ENCODE measurements around the gene DNAJC15. TPM values are rescaled to one million over a fixed set of nuclear protein-coding genes. Genes with fewer than 3 reads are reported as not detected.

Gene DNAJC15
- total RNA-seq, 4 donors from 2014 or later, result 10.5 to 18.3 (median 11.4) TPM

GRCh38 chr13:43009506-43009905, 13.9 kb upstream of the DNAJC15 start:
- no peak for DNase-seq
- H3K4me1 ChIP-seq, result no peaks in the 10 kb centered on the region
- no peak for TF ChIP-seq EP300 (IDR thresholded peaks at IDR 0.05; ENCODE audit: low read depth)
- no peak overlapping the region for H3K4me3 ChIP-seq
- H3K36me3 ChIP-seq, result no peaks in the 10 kb centered on the region
- no peaks in the 10 kb centered on the region for H3K9me3 ChIP-seq
- no peak overlapping the region for H3K27ac ChIP-seq
- in situ Hi-C loops (cut with MboI; ENCODE audit: low pct_ligation_motif_present in 1 of 4, low pct_unique_long_range_greater_than_20kb in 1 of 4, low sequenced_read_pairs in 3 of 4), result no loop called here
- intact Hi-C loops (cut with DNase I; ENCODE audit: low total_unique reads), result no loop called here
- WGBS, 2 donors (ENCODE audit: low coverage in 1 of 2), result 78 to 90% methylated on average over 1 of the region's 1 CpG
- H3K27me3 ChIP-seq, result no peaks in the 10 kb centered on the region

- H3K27ac ChIP-seq, result no peak overlapping the region
- H3K4me3 ChIP-seq, result no peak overlapping the region
- in situ Hi-C loops (cut with MboI; ENCODE audit: low pct_ligation_motif_present in 1 of 4, low pct_unique_long_range_greater_than_20kb in 1 of 4, low sequenced_read_pairs in 3 of 4), result no loop called here
- H3K36me3 ChIP-seq, result no peaks in the 10 kb centered on the region
- H3K27me3 ChIP-seq, result no peaks in the 10 kb centered on the region
- no peak for DNase-seq
- H3K4me1 ChIP-seq, result no peaks in the 10 kb centered on the region
- TF ChIP-seq POLR2AphosphoS5 (IDR thresholded peaks at IDR 0.05), result no peak
- no peak for TF ChIP-seq CTCF (IDR thresholded peaks at IDR 0.05)
- no peak for TF ChIP-seq POLR2A (IDR thresholded peaks at IDR 0.05)
- no peaks in the 10 kb centered on the region for H3K9me3 ChIP-seq
- intact Hi-C loops (cut with DNase I; ENCODE audit: low total_unique reads), result no loop called here
- 77 to 78% methylated on average over 3 of the region's 3 CpGs for WGBS, 2 donors (ENCODE audit: low coverage in 1 of 2)
Measured at GRCh38 chr13:43014162-43014561, 9.2 kb upstream of the DNAJC15 start.

GRCh38 chr13:43016226-43016625, 7.2 kb upstream of the DNAJC15 start:
- no peaks in the 10 kb centered on the region for H3K9me3 ChIP-seq
- H3K4me3 ChIP-seq, result no peak overlapping the region
- intact Hi-C loops (cut with DNase I; ENCODE audit: low total_unique reads), result no loop called here
- DNase-seq, result no peak
- H3K4me1 ChIP-seq, result no peaks in the 10 kb centered on the region
- WGBS, 2 donors (ENCODE audit: low coverage in 1 of 2), result 67 to 75% methylated on average over 1 to 5 of the region's 5 CpGs
- TF ChIP-seq CTCF (IDR thresholded peaks at IDR 0.05) (no peak), POLR2A (IDR thresholded peaks at IDR 0.05) (no peak), POLR2AphosphoS5 (IDR thresholded peaks at IDR 0.05) (no peak), EP300 (IDR thresholded peaks at IDR 0.05; ENCODE audit: low read depth) (no peak)
- no peaks in the 10 kb centered on the region for H3K27me3 ChIP-seq
- in situ Hi-C loops (cut with MboI; ENCODE audit: low pct_ligation_motif_present in 1 of 4, low pct_unique_long_range_greater_than_20kb in 1 of 4, low sequenced_read_pairs in 3 of 4), result no loop called here
- H3K27ac ChIP-seq, result no peak overlapping the region
- no peaks in the 10 kb centered on the region for H3K36me3 ChIP-seq

- peaks cover 0 to 18% (median 6%) of the 10 kb centered on the region in 4 donors for H3K4me1 ChIP-seq
- 77% methylated on average over 2 of the region's 2 CpGs; no CpG with 5 or more reads in 1 of the 2 donors for WGBS, 2 donors (ENCODE audit: low coverage in 1 of 2)
- DNase-seq, result no peak
- in situ Hi-C loops (cut with MboI; ENCODE audit: low pct_ligation_motif_present in 1 of 4, low pct_unique_long_range_greater_than_20kb in 1 of 4, low sequenced_read_pairs in 3 of 4) (no loop called here), intact Hi-C loops (cut with DNase I; ENCODE audit: low total_unique reads) (no loop called here)
- no peaks in the 10 kb centered on the region for H3K9me3 ChIP-seq
- no peaks in the 10 kb centered on the region for H3K27me3 ChIP-seq
- H3K4me3 ChIP-seq, result no peak overlapping the region
- TF ChIP-seq POLR2AphosphoS5 (IDR thresholded peaks at IDR 0.05) (no peak), CTCF (IDR thresholded peaks at IDR 0.05) (no peak), POLR2A (IDR thresholded peaks at IDR 0.05) (no peak), EP300 (IDR thresholded peaks at IDR 0.05; ENCODE audit: low read depth) (no peak)
- no peak overlapping the region for H3K27ac ChIP-seq
- no peaks in the 10 kb centered on the region for H3K36me3 ChIP-seq
Measured at GRCh38 chr13:43019811-43020210, 3.6 kb upstream of the DNAJC15 start.

- TF ChIP-seq CTCF (IDR thresholded peaks at IDR 0.05), result no peak
- no peak for TF ChIP-seq POLR2A (IDR thresholded peaks at IDR 0.05)
- TF ChIP-seq POLR2AphosphoS5 (IDR thresholded peaks at IDR 0.05), result no peak
- no peak for TF ChIP-seq EP300 (IDR thresholded peaks at IDR 0.05; ENCODE audit: low read depth)
- H3K27ac ChIP-seq, result no peak overlapping the region
- H3K9me3 ChIP-seq, result no peaks in the 10 kb centered on the region
- H3K4me1 ChIP-seq, result peaks cover 2 to 28% (median 10%) of the 10 kb centered on the region in 4 donors
- in situ Hi-C loops (cut with MboI; ENCODE audit: low pct_ligation_motif_present in 1 of 4, low pct_unique_long_range_greater_than_20kb in 1 of 4, low sequenced_read_pairs in 3 of 4), result no loop called here
- no peak for DNase-seq
- 73 to 78% methylated on average over 1 of the region's 1 CpG for WGBS, 2 donors (ENCODE audit: low coverage in 1 of 2)
- no peak overlapping the region for H3K4me3 ChIP-seq
- no peaks in the 10 kb centered on the region for H3K27me3 ChIP-seq
- intact Hi-C loops (cut with DNase I; ENCODE audit: low total_unique reads), result no loop called here
- H3K36me3 ChIP-seq, result no peaks in the 10 kb centered on the region
Measured at GRCh38 chr13:43020794-43021193, 2.6 kb upstream of the DNAJC15 start.

Measured in transverse colon (tissue), 4 donors.